GM23248 (cell line): ENCODE measurements around the gene EPOP.

ENCODE experiments used
- EZH2 ChIP-seq: fragments of 200-600 bp; sonication (generic); IDR thresholded peaks from 2 replicates; pipeline ENCODE4 v1.6.1; 2018; ENCODE audit warnings: antibody characterized with exemption, mild to moderate bottlenecking; ENCODE audit not compliant: insufficient read depth, poor library complexity, severe bottlenecking
- EZH2phosphoT487 ChIP-seq: fragments of 200-600 bp; sonication (generic); IDR thresholded peaks from 2 replicates; pipeline ENCODE4 v1.6.1; 2018; ENCODE audit warnings: antibody characterized with exemption, moderate library complexity, mild to moderate bottlenecking, low read depth; ENCODE audit not compliant: insufficient read depth

DNA sequence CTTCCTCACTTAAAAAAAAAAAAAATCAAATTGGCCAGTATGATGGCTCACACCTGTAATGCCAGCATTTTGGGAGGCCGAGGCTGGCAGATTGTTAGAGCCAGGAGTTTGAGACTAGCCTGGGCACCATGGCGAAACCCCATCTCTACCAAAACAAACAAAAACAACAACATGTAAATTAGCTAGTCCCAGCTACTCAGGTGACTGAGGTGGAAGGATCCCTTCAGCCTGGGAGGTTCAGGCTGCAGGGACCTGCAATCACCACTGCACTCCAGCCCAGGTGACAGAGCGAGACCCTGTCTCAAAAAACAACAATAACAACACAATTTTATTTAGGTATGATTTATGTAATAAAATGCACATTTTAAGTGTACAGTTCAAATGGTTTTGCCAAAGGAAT lies 6.3 kb upstream of the EPOP start:
- no peak for TF ChIP-seq EZH2
- TF ChIP-seq EZH2phosphoT487, result no peak
